ENCODE results near the gene HNRNPH2.

HNRNPH2 gene

GRCh38 chrX:101407748-101408531 is at the start of gene HNRNPH2, which contains the start of gene GLA:
TSS of gene HNRNPH2 (plus strand) at chrX:101408222. CDS start at chrX:101411989, 3,767 bp downstream.
TSS of gene GLA (minus strand) at chrX:101407925. CDS start at chrX:101407903, 22 bp downstream.
- peak; percentile 21 for TF ChIP-seq CTCF (conservative IDR thresholded peaks at IDR 0.05; ENCODE audit: low read depth, low read length)
- DNase-seq (ENCODE audit: low read depth), result peak; percentile 99

GRCh38 chrX:101359966-101360365 is 48.1 kb upstream of the HNRNPH2 start:
- no peak for TF ChIP-seq CTCF (conservative IDR thresholded peaks at IDR 0.05; ENCODE audit: low read depth, low read length)
- H3K4me3 ChIP-seq (ENCODE audit: low read depth, low read length), result no peak overlapping the region
- no peak for DNase-seq (ENCODE audit: low read depth)

More at GRCh38 chrX:101407748-101408531, at the start of gene HNRNPH2, which contains the start of gene GLA:
- H3K4me3 ChIP-seq (ENCODE audit: low read depth, low read length), result peak within 1 kb of the TSS; percentile 80

GRCh38 chrX:101360390-101360789 is 47.6 kb upstream of the HNRNPH2 start:
- no peak for TF ChIP-seq CTCF (conservative IDR thresholded peaks at IDR 0.05; ENCODE audit: low read depth, low read length)
- H3K4me3 ChIP-seq (ENCODE audit: low read depth, low read length), result no peak overlapping the region
- no peak for DNase-seq (ENCODE audit: low read depth)

- TF ChIP-seq CTCF (conservative IDR thresholded peaks at IDR 0.05; ENCODE audit: low read depth, low read length), result no peak
- H3K4me3 ChIP-seq (ENCODE audit: low read depth, low read length), result no peak overlapping the region
- no peak for DNase-seq (ENCODE audit: low read depth)
Observed at GRCh38 chrX:101362116-101362515, 45.9 kb upstream of the HNRNPH2 start.

GRCh38 chrX:101362757-101363156 is 45.3 kb upstream of the HNRNPH2 start:
- H3K4me3 ChIP-seq (ENCODE audit: low read depth, low read length), result no peak overlapping the region
- DNase-seq (ENCODE audit: low read depth), result no peak
- no peak for TF ChIP-seq CTCF (conservative IDR thresholded peaks at IDR 0.05; ENCODE audit: low read depth, low read length)

GRCh38 chrX:101365301-101365795 is 42.7 kb upstream of the HNRNPH2 start:
- TF ChIP-seq CTCF (conservative IDR thresholded peaks at IDR 0.05; ENCODE audit: low read depth, low read length), result no peak
- H3K4me3 ChIP-seq (ENCODE audit: low read depth, low read length), result no peak overlapping the region
- no peak for DNase-seq (ENCODE audit: low read depth)

Measured in choroid plexus epithelial cell (primary cell).